ENCODE results near the gene EI24.

EI24 gene

GRCh38 chr11:125627236-125627910 is 58.1 kb downstream of the EI24 start:
- Histone ChIP-seq H3K27ac (ENCODE audit: low read depth, low read length) (no peak overlapping the region), H3K4me1 (ENCODE audit: insufficient read depth, low read length) (peaks cover 11% of the 10 kb centered on the region; the same call in 1 of the 2 replicates), H3K27me3 (ENCODE audit: insufficient read depth, low read length) (no peaks in the 10 kb centered on the region), H3K36me3 (ENCODE audit: insufficient read depth, low read length) (peaks cover 61% of the 10 kb centered on the region), H3K4me3 (ENCODE audit: low read length) (peak overlapping the region; percentile 69), H3K9me3 (ENCODE audit: insufficient read depth, low read depth, low read length) (no peaks in the 10 kb centered on the region), H3K9ac (ENCODE audit: low read depth, low read length) (peak overlapping the region; percentile 97)
- WGBS, result 66% methylated on average over 6 of the region's 7 CpGs
